GM12891 (cell line): Measurements from ENCODE around the gene FCGR3A.

Experiments
- POLR2A ChIP-seq: IDR thresholded peaks from 2 replicates; pipeline ENCODE4 v1.6.1; 2011; ENCODE audit warnings: low read depth, low read length, control low read depth
- POLR2AphosphoS5 ChIP-seq: IDR thresholded peaks from 2 replicates; pipeline ENCODE4 v1.6.1; 2011; ENCODE audit warnings: low read depth, low read length, control low read depth
- POU2F2 ChIP-seq: IDR thresholded peaks from 2 replicates; pipeline ENCODE4 v1.6.1; 2011; ENCODE audit warnings: low read depth, mild to moderate bottlenecking, control low read depth, low read length, moderate library complexity
- TAF1 ChIP-seq: IDR thresholded peaks from 2 replicates; pipeline ENCODE4 v1.6.1; 2011; ENCODE audit warnings: low read depth, low read length, control low read depth

DNA sequence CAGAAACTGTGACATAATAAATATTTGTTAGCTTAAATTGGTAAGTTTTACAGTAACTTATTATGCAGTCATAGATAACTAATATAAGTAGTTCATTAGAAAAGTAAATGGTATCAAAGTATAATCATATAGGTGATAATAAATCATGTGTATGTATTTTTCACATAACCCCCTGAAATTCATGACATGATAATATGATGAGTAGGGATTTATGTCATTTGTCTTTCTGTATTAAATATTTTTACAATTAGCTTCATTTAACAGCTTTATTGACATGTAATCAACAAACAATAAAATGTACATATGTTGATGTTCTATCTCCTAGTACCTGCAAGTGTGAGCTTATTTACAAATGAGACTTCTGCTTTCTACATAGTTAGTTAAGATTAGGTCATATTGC lies 54.1 kb downstream of the FCGR3A start:
- TF ChIP-seq POLR2A (no peak), TAF1 (no peak), POLR2AphosphoS5 (no peak), POU2F2 (no peak)
